ENCODE data around the gene FUT1. TPM values are rescaled to one million over a fixed set of nuclear protein-coding genes. Genes with fewer than 3 reads are reported as not detected.

FUT1 gene
- total RNA-seq, 2 experiments from 2014 or later: 0.16 to 0.26 TPM

DNA sequence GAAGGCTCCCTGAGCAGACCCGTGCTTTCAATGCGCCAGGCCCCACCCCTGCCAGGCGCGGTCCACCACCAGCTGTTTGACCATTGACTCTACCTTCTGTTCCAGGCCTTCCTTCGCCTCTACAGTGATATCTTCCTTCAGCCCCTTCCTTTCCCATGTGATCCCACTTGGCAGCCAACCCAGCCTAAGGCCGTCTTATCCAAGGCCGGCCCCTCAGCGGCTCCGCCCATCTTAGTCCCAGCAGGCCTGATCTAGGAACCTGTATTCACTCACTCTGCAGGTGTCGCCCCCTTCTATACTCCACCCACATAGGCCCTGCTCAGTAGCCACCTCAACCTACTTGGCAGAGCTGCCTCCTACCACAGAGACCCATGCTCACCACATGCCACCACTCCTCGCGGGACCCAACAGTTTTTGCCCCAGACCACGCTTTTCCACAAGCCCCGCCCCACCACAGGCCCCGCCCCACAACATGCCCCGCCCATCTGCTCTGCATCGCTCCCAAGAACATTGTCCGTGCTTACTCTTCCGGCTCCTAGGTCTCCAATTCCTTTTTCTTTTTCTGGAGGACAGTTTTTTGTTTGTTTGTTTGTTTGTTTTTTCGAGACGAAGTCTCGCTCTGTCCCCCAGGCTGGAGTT is 15.0 kb downstream of the FUT1 start:
- H3K27ac Mint-ChIP-seq: no peak overlapping the region
- no peak overlapping the region for H3K4me3 Mint-ChIP-seq

DNA sequence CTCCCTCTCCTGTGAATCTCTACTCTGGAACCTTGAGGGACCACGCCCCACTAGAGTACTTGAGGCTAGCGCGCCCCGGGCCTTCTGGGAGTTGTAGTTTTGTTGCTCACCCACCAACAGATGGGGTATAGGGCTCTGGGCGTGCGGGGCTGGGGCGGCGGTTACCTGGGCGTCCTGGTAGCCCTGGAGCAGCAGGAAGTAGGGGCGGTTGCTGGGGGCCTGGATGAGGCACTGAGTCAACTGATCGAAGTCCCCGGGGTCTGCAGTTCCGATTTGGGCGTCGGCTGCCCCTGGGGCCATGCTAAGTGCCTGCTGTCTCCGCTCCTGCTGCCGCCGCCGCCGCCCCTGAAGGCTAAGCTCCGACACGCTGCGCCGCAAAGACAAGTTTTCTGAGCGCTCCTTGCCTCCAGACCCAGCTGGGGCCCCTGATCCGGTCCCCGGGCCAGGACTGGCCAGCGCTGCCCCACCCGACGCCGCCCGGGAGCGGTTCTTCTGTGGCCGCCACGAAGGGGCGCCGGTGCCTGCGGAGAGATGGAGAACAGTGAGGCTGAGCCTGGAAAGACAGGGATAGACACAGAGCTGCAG is 17.3 kb downstream of the FUT1 start:
- ChIA-PET CTCF (interaction anchor here (1.3 kb wide), 1 partner anchor 8 kb away, joined by 3 read pairs; no protein-coding TSS in a partner anchor), POLR2A (no interaction called here)
- no peak overlapping the region for H3K4me3 Mint-ChIP-seq
- H3K36me3 Mint-ChIP-seq (ENCODE audit: low read depth): no peaks in the 10 kb centered on the region
- ATAC-seq (no peak), DNase-seq (no peak)
- peaks cover 15% of the 10 kb centered on the region for H3K4me1 Mint-ChIP-seq (ENCODE audit: low read depth)
- H3K27me3 Mint-ChIP-seq (ENCODE audit: low read depth): peaks cover 15% of the 10 kb centered on the region
- no peaks in the 10 kb centered on the region for H3K9me3 Mint-ChIP-seq (ENCODE audit: insufficient read depth)
- H3K27ac Mint-ChIP-seq: no peak overlapping the region

More for the DNA sequence above, 15.0 kb downstream of the FUT1 start:
- DNase-seq (no peak), ATAC-seq (no peak)
- Mint-ChIP-seq H3K27me3 (ENCODE audit: low read depth) (peaks cover 18% of the 10 kb centered on the region), H3K4me1 (ENCODE audit: low read depth) (peaks cover 29% of the 10 kb centered on the region), H3K36me3 (ENCODE audit: low read depth) (no peaks in the 10 kb centered on the region), H3K9me3 (ENCODE audit: insufficient read depth) (no peaks in the 10 kb centered on the region)
- POLR2A ChIA-PET: interaction anchor here (0.6 to 1.3 kb wide), 2 partner anchors 23 to 222 kb away, joined by 3 to 4 read pairs; no protein-coding TSS in a partner anchor
- CTCF ChIA-PET: interaction anchor here (2.9 kb wide), 1 partner anchor 63 kb away, joined by 15 read pairs; no protein-coding TSS in a partner anchor

DNA sequence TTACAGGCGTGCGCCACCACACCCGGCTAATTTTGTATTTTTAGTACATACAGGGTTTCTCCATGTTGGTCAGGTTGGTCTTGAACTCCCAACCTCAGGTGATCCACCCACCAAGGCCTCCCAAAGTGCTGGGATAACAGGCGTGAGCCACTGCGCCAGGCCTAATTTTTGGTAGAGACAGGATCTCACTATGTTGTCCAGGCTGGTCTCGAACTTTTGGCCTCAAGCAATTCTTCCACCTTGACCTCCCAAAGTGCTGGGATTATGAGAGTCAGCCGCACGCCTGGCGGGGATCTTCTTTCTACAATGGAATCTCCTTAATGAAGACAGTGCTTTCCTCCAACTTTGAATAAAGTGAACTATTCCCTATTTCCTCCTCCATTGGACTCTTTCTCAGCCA is 17.8 kb downstream of the FUT1 start:
- Mint-ChIP-seq H3K36me3 (ENCODE audit: low read depth) (no peaks in the 10 kb centered on the region), H3K27me3 (ENCODE audit: low read depth) (peaks cover 11% of the 10 kb centered on the region), H3K27ac (no peak overlapping the region), H3K4me1 (ENCODE audit: low read depth) (peaks cover 11% of the 10 kb centered on the region), H3K4me3 (no peak overlapping the region), H3K9me3 (ENCODE audit: insufficient read depth) (no peaks in the 10 kb centered on the region)
- ChIA-PET POLR2A (no interaction called here), CTCF (no interaction called here)
- DNase-seq (no peak), ATAC-seq (no peak)

DNA sequence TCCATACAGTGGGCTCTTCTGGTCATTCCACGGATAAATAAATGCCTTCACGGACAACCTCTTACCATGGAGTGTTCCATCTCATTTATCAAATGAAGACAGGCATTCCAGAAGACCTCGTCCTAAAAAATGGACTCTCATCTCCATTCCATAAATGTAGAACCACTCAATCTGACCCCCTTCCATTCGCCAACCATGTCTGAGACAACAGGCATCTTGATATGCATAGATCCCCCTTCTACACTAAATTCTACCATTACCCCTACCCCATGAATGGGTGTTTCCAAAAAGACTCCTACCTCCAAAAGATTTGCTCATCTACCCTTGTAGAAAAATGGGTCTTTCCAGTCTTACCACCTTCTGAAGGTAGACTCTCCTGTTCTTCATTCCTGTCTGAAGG is 21.0 kb downstream of the FUT1 start:
- Mint-ChIP-seq H3K4me3 (no peak overlapping the region), H3K27me3 (ENCODE audit: low read depth) (peaks cover 11% of the 10 kb centered on the region), H3K27ac (no peak overlapping the region), H3K4me1 (ENCODE audit: low read depth) (peaks cover 7% of the 10 kb centered on the region), H3K9me3 (ENCODE audit: insufficient read depth) (peaks cover 4% of the 10 kb centered on the region), H3K36me3 (ENCODE audit: low read depth) (peaks cover 15% of the 10 kb centered on the region)
- ChIA-PET POLR2A (no interaction called here), CTCF (no interaction called here)
- no peak for DNase-seq
- no peak for ATAC-seq

DNA sequence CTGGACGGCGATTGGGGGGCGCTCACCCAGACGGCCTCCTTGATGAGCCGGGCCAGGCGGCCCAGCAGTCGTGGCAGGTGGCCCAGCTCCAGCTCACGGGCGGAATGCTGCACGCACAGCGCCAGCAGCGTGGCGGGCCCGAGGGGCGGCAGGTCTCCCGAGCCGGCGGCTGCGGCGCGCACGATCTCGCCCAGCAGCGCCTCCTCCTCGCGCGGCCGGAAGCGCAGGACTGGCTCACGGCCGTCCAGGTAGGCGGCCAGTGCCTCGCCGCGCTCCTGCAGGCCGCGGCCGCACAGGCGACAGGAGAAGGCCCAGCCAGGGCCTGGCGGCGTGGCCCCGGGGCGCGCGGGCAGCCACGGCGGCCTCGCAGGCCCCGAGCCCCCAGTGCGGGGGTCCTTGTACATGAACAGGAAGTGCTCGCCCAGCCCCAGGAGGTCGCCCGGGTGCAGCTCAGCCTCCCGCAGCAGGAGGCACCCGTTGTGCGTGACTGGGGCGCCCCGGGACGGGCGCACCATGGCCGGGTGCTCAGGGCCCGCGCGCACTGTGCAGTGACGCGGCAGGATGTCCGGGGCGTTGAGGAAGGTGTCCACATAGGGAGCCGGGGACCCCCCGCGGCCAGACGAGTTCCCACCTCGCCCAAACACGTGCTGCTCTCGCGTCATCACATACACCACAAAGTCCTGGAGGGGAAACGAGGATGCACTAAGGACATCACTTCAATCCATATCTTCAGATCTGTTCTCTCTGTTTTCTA is 23.4 kb downstream of the FUT1 start:
- DNase-seq (no peak), ATAC-seq (no peak)
- Mint-ChIP-seq H3K9me3 (ENCODE audit: insufficient read depth) (peaks cover 16% of the 10 kb centered on the region), H3K27me3 (ENCODE audit: low read depth) (peaks cover 11% of the 10 kb centered on the region), H3K27ac (no peak overlapping the region), H3K36me3 (ENCODE audit: low read depth) (peaks cover 28% of the 10 kb centered on the region), H3K4me1 (ENCODE audit: low read depth) (peaks cover 24% of the 10 kb centered on the region), H3K4me3 (no peak overlapping the region)
- POLR2A ChIA-PET: no interaction called here
- CTCF ChIA-PET: no interaction called here

DNA sequence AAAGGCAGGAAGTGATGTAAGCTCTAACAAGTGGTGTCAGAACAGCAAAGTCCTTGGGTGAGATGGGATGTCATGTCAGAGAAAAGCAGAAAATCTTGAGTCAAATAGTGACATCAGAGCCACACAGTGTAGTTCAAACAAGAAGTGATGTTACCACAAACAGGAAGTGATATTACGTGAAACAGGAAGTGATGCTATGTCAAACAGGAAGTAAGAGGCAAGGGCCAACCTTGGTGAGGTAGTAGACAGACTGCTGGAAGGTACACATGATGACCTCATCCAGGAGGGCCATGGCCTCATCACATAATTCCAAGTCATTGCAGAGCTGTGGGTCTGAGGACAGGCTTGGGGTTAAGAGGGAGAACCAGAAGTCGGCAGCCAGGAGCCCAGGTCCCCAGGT is 25.9 kb downstream of the FUT1 start:
- H3K4me1 Mint-ChIP-seq (ENCODE audit: low read depth): peaks cover 26% of the 10 kb centered on the region
- ChIA-PET POLR2A (interaction anchor here (1.0 kb wide), 1 partner anchor 13 kb away, joined by 3 read pairs; no protein-coding TSS in a partner anchor), CTCF (interaction anchor here (1.0 to 2.5 kb wide), 3 partner anchors 9 to 51 kb away, joined by 3 to 15 read pairs (median 9); no protein-coding TSS in a partner anchor)
- DNase-seq (peak; percentile 66), ATAC-seq (peak; percentile 75)
- H3K27ac Mint-ChIP-seq: peak overlapping the region; percentile 97
- peak overlapping the region; percentile 22 for H3K4me3 Mint-ChIP-seq
- H3K27me3 Mint-ChIP-seq (ENCODE audit: low read depth): peaks cover 4% of the 10 kb centered on the region
- H3K9me3 Mint-ChIP-seq (ENCODE audit: insufficient read depth): peaks cover 16% of the 10 kb centered on the region
- peaks cover 28% of the 10 kb centered on the region for H3K36me3 Mint-ChIP-seq (ENCODE audit: low read depth)

DNA sequence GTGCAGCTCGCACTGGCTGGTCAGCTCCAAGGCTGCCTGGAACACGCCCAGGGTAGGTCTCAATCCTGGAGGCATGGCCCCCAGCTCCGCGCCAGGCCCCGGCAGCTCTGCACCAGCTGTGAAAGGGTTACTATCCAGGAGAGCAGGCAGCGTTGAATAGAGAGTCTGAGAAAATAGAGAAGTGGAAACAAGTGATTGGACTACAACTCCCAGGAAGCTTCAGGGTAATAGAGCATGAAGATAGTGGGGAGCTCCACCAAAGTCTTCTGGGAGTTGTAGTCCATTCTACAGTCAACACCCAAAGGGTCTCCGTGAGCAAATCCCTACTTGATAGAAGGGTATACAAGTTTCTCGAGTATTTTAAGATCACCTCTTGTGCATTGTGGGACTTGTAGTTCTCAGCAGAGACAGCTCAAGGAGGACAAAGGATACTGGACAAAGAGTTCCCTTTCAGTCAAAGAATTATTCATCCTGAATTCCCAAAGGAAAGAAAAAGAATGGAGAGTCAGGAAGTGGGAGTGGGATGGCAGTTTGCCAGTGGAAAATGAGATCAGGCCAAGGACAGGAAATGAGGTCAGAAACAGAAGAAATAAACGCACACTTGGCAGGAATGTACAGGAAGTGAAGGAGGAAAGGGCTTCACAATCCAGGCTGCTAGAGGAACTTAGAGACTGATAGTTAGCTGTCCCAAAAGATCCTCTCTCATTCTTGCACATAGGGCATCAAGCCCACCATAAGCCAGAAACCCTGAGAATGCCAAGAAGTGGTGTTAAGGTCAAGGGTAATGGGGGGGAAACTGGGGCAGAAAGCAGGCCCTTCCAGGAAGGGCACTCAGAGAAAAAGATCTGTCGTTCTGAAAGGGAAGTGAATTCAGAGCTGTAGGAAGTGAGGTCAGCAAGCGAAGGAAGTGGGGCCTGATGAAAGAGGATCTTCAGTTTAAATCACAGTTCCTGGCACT is 27.4 kb downstream of the FUT1 start:
- ATAC-seq: peak; percentile 28
- no peaks in the 10 kb centered on the region for H3K27me3 Mint-ChIP-seq (ENCODE audit: low read depth)
- peak overlapping the region; percentile 13 for H3K4me3 Mint-ChIP-seq
- H3K9me3 Mint-ChIP-seq (ENCODE audit: insufficient read depth): peaks cover 16% of the 10 kb centered on the region
- peak; percentile 63 for DNase-seq
- ChIA-PET POLR2A (interaction anchor here (0.7 to 1.2 kb wide), 3 partner anchors 10 to 239 kb away, joined by 3 to 4 read pairs (median 3); no protein-coding TSS in a partner anchor), CTCF (interaction anchor here (0.6 to 2.5 kb wide), 11 partner anchors 8 to 412 kb away, joined by 3 to 15 read pairs (median 4); partner anchors contain the start of genes CA11 and RUVBL2)
- H3K4me1 Mint-ChIP-seq (ENCODE audit: low read depth): peaks cover 39% of the 10 kb centered on the region
- peaks cover 28% of the 10 kb centered on the region for H3K36me3 Mint-ChIP-seq (ENCODE audit: low read depth)
- H3K27ac Mint-ChIP-seq: peak overlapping the region; percentile 97

DNA sequence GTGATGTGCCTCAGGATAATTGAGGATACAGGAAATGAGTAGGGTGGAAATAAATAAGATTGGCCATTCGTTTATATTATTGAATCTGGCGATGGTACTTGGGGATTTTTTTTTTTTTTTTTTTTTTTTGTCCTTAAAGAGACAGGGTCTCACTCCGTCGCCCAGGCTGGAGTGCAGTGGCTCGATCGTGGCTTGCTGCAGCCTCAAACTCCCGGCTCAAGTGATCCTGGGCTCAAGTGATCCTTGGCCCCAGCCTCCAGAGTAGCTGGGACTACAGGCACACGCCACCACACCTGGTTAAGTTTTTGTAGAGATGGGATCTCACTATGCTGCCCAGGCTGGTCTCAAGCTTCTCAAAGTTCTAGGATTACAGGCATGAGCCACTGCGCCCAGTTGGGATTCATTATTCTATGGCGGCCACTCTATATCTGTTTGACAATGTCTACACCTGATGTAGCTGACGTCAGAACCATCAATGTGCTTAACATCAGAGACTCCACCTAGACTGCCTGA is 30.2 kb downstream of the FUT1 start:
- H3K36me3 Mint-ChIP-seq (ENCODE audit: low read depth): peaks cover 21% of the 10 kb centered on the region
- no peak for ATAC-seq
- no peak overlapping the region for H3K4me3 Mint-ChIP-seq
- no peak overlapping the region for H3K27ac Mint-ChIP-seq
- POLR2A ChIA-PET: no interaction called here
- no peak for DNase-seq
- peaks cover 40% of the 10 kb centered on the region for H3K4me1 Mint-ChIP-seq (ENCODE audit: low read depth)
- H3K27me3 Mint-ChIP-seq (ENCODE audit: low read depth): peaks cover 2% of the 10 kb centered on the region
- CTCF ChIA-PET: no interaction called here
- H3K9me3 Mint-ChIP-seq (ENCODE audit: insufficient read depth): peaks cover 16% of the 10 kb centered on the region

DNA sequence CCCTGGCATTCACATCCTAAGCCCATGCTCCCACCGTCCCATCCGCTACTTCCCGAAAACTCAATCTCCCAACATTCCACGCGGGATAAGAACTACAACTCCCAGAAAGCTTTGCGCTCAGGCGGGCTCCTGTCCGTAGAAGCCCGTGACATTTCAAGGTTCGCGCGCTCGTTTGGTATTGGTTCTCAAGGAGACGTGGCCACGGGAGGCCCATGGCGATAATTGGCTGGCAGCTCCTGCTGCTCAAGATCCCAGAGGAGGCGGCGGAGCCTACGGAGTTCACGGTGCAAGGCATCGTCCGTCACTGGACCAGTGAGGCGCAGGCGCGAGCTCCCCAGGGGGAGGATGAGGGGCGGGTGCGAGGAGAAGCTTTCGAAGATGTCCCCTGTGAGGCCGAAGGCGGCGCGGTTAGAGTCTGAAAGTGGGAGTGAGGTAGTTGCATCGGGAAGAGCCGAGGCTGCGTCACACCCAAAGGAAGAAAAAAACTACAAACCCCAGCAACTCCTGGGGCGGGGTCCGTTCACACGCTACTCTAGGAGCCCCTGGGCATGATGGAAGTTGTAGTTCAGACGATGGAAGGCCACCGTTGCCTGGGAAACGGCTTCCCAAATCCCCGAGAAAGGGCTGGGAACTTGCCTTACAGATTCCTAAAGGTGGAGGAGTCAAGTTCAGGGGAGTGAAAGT is 31.7 kb downstream of the FUT1 start:
- DNase-seq (peak; percentile 97), ATAC-seq (peak; percentile 97)
- Mint-ChIP-seq H3K9me3 (ENCODE audit: insufficient read depth) (peaks cover 8% of the 10 kb centered on the region), H3K4me1 (ENCODE audit: low read depth) (peaks cover 28% of the 10 kb centered on the region), H3K4me3 (peak overlapping the region; percentile 86), H3K36me3 (ENCODE audit: low read depth) (peaks cover 10% of the 10 kb centered on the region), H3K27me3 (ENCODE audit: low read depth) (peaks cover 2% of the 10 kb centered on the region), H3K27ac (peak overlapping the region; percentile 97)
- CTCF ChIA-PET: interaction anchor here (0.8 to 1.2 kb wide), 5 partner anchors 18 to 75 kb away, joined by 3 to 6 read pairs (median 4); partner anchors contain the start of gene CA11
- POLR2A ChIA-PET: interaction anchor here (0.6 to 1.6 kb wide), 2 partner anchors 18 to 399 kb away, joined by 3 to 6 read pairs; no protein-coding TSS in a partner anchor

DNA sequence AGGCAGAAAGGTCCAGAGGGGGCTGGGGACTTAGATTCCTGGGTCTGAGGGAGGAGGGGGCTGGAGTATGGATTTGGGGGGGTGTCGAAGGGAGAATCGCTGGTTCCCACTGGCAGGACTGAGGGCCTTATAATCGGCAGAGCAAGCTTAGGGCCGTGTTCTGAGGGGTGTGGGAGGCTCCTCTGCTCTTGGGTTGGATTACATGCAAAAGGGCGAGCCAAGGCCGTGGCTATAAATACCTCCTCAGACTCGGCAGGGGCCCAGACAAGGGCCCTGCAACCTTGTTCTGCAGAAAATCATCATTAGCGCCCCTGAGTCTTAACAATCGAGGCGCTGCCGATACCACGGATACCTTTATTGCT is 32.2 kb downstream of the FUT1 start:
- H3K36me3 Mint-ChIP-seq (ENCODE audit: low read depth): peaks cover 6% of the 10 kb centered on the region
- ATAC-seq (peak; percentile 11), DNase-seq (no peak)
- H3K27ac Mint-ChIP-seq: peak overlapping the region; percentile 97
- peaks cover 2% of the 10 kb centered on the region for H3K27me3 Mint-ChIP-seq (ENCODE audit: low read depth)
- peak overlapping the region; percentile 86 for H3K4me3 Mint-ChIP-seq
- POLR2A ChIA-PET: interaction anchor here (1.6 kb wide), 1 partner anchor 19 kb away, joined by 6 read pairs; no protein-coding TSS in a partner anchor
- peaks cover 25% of the 10 kb centered on the region for H3K4me1 Mint-ChIP-seq (ENCODE audit: low read depth)
- H3K9me3 Mint-ChIP-seq (ENCODE audit: insufficient read depth): peaks cover 4% of the 10 kb centered on the region
- CTCF ChIA-PET: interaction anchor here (0.8 to 1.2 kb wide), 5 partner anchors 18 to 75 kb away, joined by 3 to 6 read pairs (median 4); partner anchors contain the start of gene CA11
